ENCODE measurements around the gene PTH1R.

PTH1R gene

GRCh38 chr3:46930945-46931403 is 53.5 kb downstream of the PTH1R start:
- no peak overlapping the region for H3K9ac ChIP-seq (ENCODE audit: insufficient read length)
- H3K36me3 ChIP-seq (ENCODE audit: insufficient read depth, low read length) = peaks cover 14% of the 10 kb centered on the region
- DNase-seq (ENCODE audit: low read depth, low spot score) = no peak
- no peak for TF ChIP-seq EZH2 (IDR thresholded peaks at IDR 0.05)
- no peak for TF ChIP-seq FOXP2 (optimal IDR thresholded peaks at IDR 0.05; ENCODE audit: control extremely low read depth, extremely low read length, insufficient read depth)
- no peak for TF ChIP-seq POLR2AphosphoS5 (IDR thresholded peaks at IDR 0.05; ENCODE audit: borderline replicate concordance, low read depth, low read length)
- H3K4me3 ChIP-seq = no peak overlapping the region
- no peaks in the 10 kb centered on the region for H3K9me3 ChIP-seq (ENCODE audit: low read depth, low read length)
- 0 out of 2 replicates have a peak overlapping the region, but pooled peaks have one; percentile 13 for H3K27ac ChIP-seq

GRCh38 chr3:46931631-46932331 is 54.3 kb downstream of the PTH1R start:
- H3K4me3 ChIP-seq = no peak overlapping the region
- H3K36me3 ChIP-seq (ENCODE audit: insufficient read depth, low read length) = peaks cover 14% of the 10 kb centered on the region
- H3K9ac ChIP-seq (ENCODE audit: insufficient read length) = no peak overlapping the region

GRCh38 chr3:46932455-46933225 is 55.1 kb downstream of the PTH1R start:
- Histone ChIP-seq H3K27ac (no peak overlapping the region), H3K36me3 (ENCODE audit: insufficient read depth, low read length) (peaks cover 14% of the 10 kb centered on the region), H3K9me3 (ENCODE audit: low read depth, low read length) (no peaks in the 10 kb centered on the region), H3K4me3 (no peak overlapping the region), H3K9ac (ENCODE audit: insufficient read length) (no peak overlapping the region)
- no peak for DNase-seq (ENCODE audit: low read depth, low spot score)
- no peak for TF ChIP-seq POLR2AphosphoS5 (IDR thresholded peaks at IDR 0.05; ENCODE audit: borderline replicate concordance, low read depth, low read length)

More at GRCh38 chr3:46931631-46932331, 54.3 kb downstream of the PTH1R start:
- DNase-seq (ENCODE audit: low read depth, low spot score) = no peak
- TF ChIP-seq FOXP2 (optimal IDR thresholded peaks at IDR 0.05; ENCODE audit: control extremely low read depth, extremely low read length, insufficient read depth) (no peak), POLR2AphosphoS5 (IDR thresholded peaks at IDR 0.05; ENCODE audit: borderline replicate concordance, low read depth, low read length) (no peak), EZH2 (IDR thresholded peaks at IDR 0.05) (no peak)
- Histone ChIP-seq H3K9me3 (ENCODE audit: low read depth, low read length) (no peaks in the 10 kb centered on the region), H3K27ac (no peak overlapping the region)

- Histone ChIP-seq H3K9me3 (ENCODE audit: low read depth, low read length) (no peaks in the 10 kb centered on the region), H3K9ac (ENCODE audit: insufficient read length) (no peak overlapping the region), H3K36me3 (ENCODE audit: insufficient read depth, low read length) (peaks cover 12% of the 10 kb centered on the region), H3K27ac (no peak overlapping the region), H3K4me3 (no peak overlapping the region)
- DNase-seq (ENCODE audit: low read depth, low spot score) = no peak
- TF ChIP-seq FOXP2 (optimal IDR thresholded peaks at IDR 0.05; ENCODE audit: control extremely low read depth, extremely low read length, insufficient read depth) (no peak), EZH2 (IDR thresholded peaks at IDR 0.05) (no peak), POLR2AphosphoS5 (IDR thresholded peaks at IDR 0.05; ENCODE audit: borderline replicate concordance, low read depth, low read length) (no peak)
Measured at GRCh38 chr3:46933261-46933660, 55.7 kb downstream of the PTH1R start.

- TF ChIP-seq FOXP2 (optimal IDR thresholded peaks at IDR 0.05; ENCODE audit: control extremely low read depth, extremely low read length, insufficient read depth) (no peak), EZH2 (IDR thresholded peaks at IDR 0.05) (no peak), POLR2AphosphoS5 (IDR thresholded peaks at IDR 0.05; ENCODE audit: borderline replicate concordance, low read depth, low read length) (no peak)
- H3K36me3 ChIP-seq (ENCODE audit: insufficient read depth, low read length) = peaks cover 4% of the 10 kb centered on the region
- no peaks in the 10 kb centered on the region for H3K9me3 ChIP-seq (ENCODE audit: low read depth, low read length)
- H3K27ac ChIP-seq = no peak overlapping the region; the same call in 1 of the 2 replicates
- no peak overlapping the region for H3K4me3 ChIP-seq
- no peak overlapping the region for H3K9ac ChIP-seq (ENCODE audit: insufficient read length)
- DNase-seq (ENCODE audit: low read depth, low spot score) = no peak
Measured at GRCh38 chr3:46934072-46934471, 56.6 kb downstream of the PTH1R start.

- no peaks in the 10 kb centered on the region; the same call in 1 of the 2 replicates for H3K36me3 ChIP-seq (ENCODE audit: insufficient read depth, low read length)
- H3K4me3 ChIP-seq = no peak overlapping the region
- no peaks in the 10 kb centered on the region for H3K9me3 ChIP-seq (ENCODE audit: low read depth, low read length)
- TF ChIP-seq EZH2 (IDR thresholded peaks at IDR 0.05) = no peak
- no peak for TF ChIP-seq POLR2AphosphoS5 (IDR thresholded peaks at IDR 0.05; ENCODE audit: borderline replicate concordance, low read depth, low read length)
- no peak for TF ChIP-seq FOXP2 (optimal IDR thresholded peaks at IDR 0.05; ENCODE audit: control extremely low read depth, extremely low read length, insufficient read depth)
- H3K27ac ChIP-seq = peak overlapping the region; percentile 50
- H3K9ac ChIP-seq (ENCODE audit: insufficient read length) = no peak overlapping the region
- DNase-seq (ENCODE audit: low read depth, low spot score) = no peak
Measured at GRCh38 chr3:46934498-46935167, 57.1 kb downstream of the PTH1R start.

GRCh38 chr3:46935168-46935858 is 57.8 kb downstream of the PTH1R start:
- H3K36me3 ChIP-seq (ENCODE audit: insufficient read depth, low read length) = no peaks in the 10 kb centered on the region; the same call in 1 of the 2 replicates
- peak overlapping the region; percentile 31; the same call in 1 of the 2 replicates for H3K27ac ChIP-seq
- no peak for TF ChIP-seq EZH2 (IDR thresholded peaks at IDR 0.05)
- no peak for TF ChIP-seq FOXP2 (optimal IDR thresholded peaks at IDR 0.05; ENCODE audit: control extremely low read depth, extremely low read length, insufficient read depth)
- TF ChIP-seq POLR2AphosphoS5 (IDR thresholded peaks at IDR 0.05; ENCODE audit: borderline replicate concordance, low read depth, low read length) = no peak
- H3K4me3 ChIP-seq = no peak overlapping the region
- no peaks in the 10 kb centered on the region for H3K9me3 ChIP-seq (ENCODE audit: low read depth, low read length)
- no peak overlapping the region for H3K9ac ChIP-seq (ENCODE audit: insufficient read length)
- DNase-seq (ENCODE audit: low read depth, low spot score) = no peak
